IMR-90 (cell line): ENCODE data around the gene TTC39C. TPM values are rescaled to one million over a fixed set of nuclear protein-coding genes. Genes with fewer than 3 reads are reported as not detected.

ENCODE experiments used
- ATAC-seq: fragments of 200-7000 bp; cut with Tn5 transposase; 2 replicates; pipeline ENCODE4 v1.9.1; 2020; ENCODE audit warnings: low read depth, mild to moderate bottlenecking, moderate library complexity
- BruUV-seq: library from RNA; stranded (reverse); fragments of 400-500 nt; replicated peaks from 2 replicates; lab custom pipeline; 2021; lab: Mats Ljungman, UMichigan
- CTCF ChIA-PET: fragments of 300-600 bp; formaldehyde crosslinking; extraction: SDS; loops from one replicate; lab custom pipeline; 2021; ENCODE audit warnings: antibody characterized with exemption; lab: Yijun Ruan, JAX
- POLR2A ChIA-PET: fragments of 300-600 bp; sonication (Branson Sonifier 250); formaldehyde crosslinking; loops from one replicate; lab custom pipeline; 2022; ENCODE audit warnings: antibody characterized with exemption; ENCODE audit not compliant: unreplicated experiment; lab: Charles Lee
- DNase-seq: peaks from one replicate; pipeline ENCODE4 v3.0.0; 2013
- H2AFZ ChIP-seq: replicated peaks from 2 replicates; pipeline ENCODE3; 2013; ENCODE audit warnings: low read length, mild to moderate bottlenecking; ENCODE audit not compliant: poor library complexity
- H2AK5ac ChIP-seq: 2 replicates; pipeline ENCODE4 v1.6.1; 2013; ENCODE audit warnings: low read depth, low read length, inconsistent platforms
- H2AK9ac ChIP-seq: replicated peaks from 2 replicates; pipeline ENCODE3; 2013; ENCODE audit warnings: mild to moderate bottlenecking, low read depth, low read length, moderate library complexity; ENCODE audit not compliant: poor library complexity
- H2BK120ac ChIP-seq: 2 replicates; pipeline ENCODE4 v1.6.1; 2013; ENCODE audit warnings: low read depth, low read length, inconsistent platforms
- H2BK15ac ChIP-seq: 3 replicates; pipeline ENCODE4 v1.6.1; 2013; ENCODE audit warnings: low read depth, low read length, inconsistent platforms
- H2BK20ac ChIP-seq: 2 replicates; pipeline ENCODE4 v1.6.1; 2013; ENCODE audit warnings: low read depth, mild to moderate bottlenecking, inconsistent platforms, low read length, moderate library complexity
- H2BK5ac ChIP-seq: 2 replicates; pipeline ENCODE4 v1.6.1; 2013; ENCODE audit warnings: mild to moderate bottlenecking, low read depth, low read length, inconsistent platforms; ENCODE audit not compliant: poor library complexity, severe bottlenecking
- H3K14ac ChIP-seq: replicated peaks from 2 replicates; pipeline ENCODE4 v1.6.1; 2013; ENCODE audit warnings: low read depth, low read length, inconsistent platforms
- H3K18ac ChIP-seq: 2 replicates; pipeline ENCODE4 v1.6.1; 2013; ENCODE audit warnings: low read depth, low read length, control low read depth
- H3K23ac ChIP-seq: 2 replicates; pipeline ENCODE4 v1.6.1; 2013; ENCODE audit warnings: low read depth, low read length, inconsistent platforms
- H3K27ac ChIP-seq: 2 replicates; pipeline ENCODE4 v1.5.1; 2013; ENCODE audit warnings: mild to moderate bottlenecking, control low read depth, low read length; ENCODE audit not compliant: insufficient read depth
- H3K27me3 ChIP-seq: 2 replicates; pipeline ENCODE4 v1.6.1; 2013; ENCODE audit warnings: low read length; ENCODE audit not compliant: control insufficient read depth, insufficient read depth
- H3K36me3 ChIP-seq: 2 replicates; pipeline ENCODE4 v1.6.1; 2013; ENCODE audit warnings: low read length, mixed read lengths; ENCODE audit not compliant: control insufficient read depth, insufficient read depth
- H3K4ac ChIP-seq: 2 replicates; pipeline ENCODE4 v1.6.1; 2013; ENCODE audit warnings: low read depth, low read length, inconsistent platforms
- H3K4me1 ChIP-seq: 2 replicates; pipeline ENCODE4 v1.6.1; 2013; ENCODE audit warnings: low read length, mixed read lengths; ENCODE audit not compliant: control insufficient read depth, insufficient read depth
- H3K4me2 ChIP-seq: 2 replicates; pipeline ENCODE4 v1.6.1; 2013; ENCODE audit warnings: low read depth, mild to moderate bottlenecking, control low read depth, low read length, moderate library complexity
- H3K4me3 ChIP-seq: 2 replicates; pipeline ENCODE4 v1.5.1; 2013; ENCODE audit warnings: low read depth, mild to moderate bottlenecking, control low read depth, low read length, moderate library complexity; ENCODE audit not compliant: insufficient read depth
- H3K56ac ChIP-seq: 2 replicates; pipeline ENCODE4 v1.6.1; 2013; ENCODE audit warnings: low read length, inconsistent platforms; ENCODE audit not compliant: insufficient read depth; ENCODE audit errors: extremely low read depth
- H3K79me1 ChIP-seq, 2 experiments: 2 replicates each; pipeline ENCODE4 v1.6.1; 2013; ENCODE audit warnings: low read length in 2 of 2, inconsistent platforms in 1 of 2, low read depth in 1 of 2
- H3K9ac ChIP-seq: 2 replicates; pipeline ENCODE4 v1.6.1; 2013; ENCODE audit warnings: low read depth, low read length, control low read depth
- H3K9me1 ChIP-seq: 2 replicates; pipeline ENCODE4 v1.6.1; 2013; ENCODE audit warnings: low read length, inconsistent platforms; ENCODE audit not compliant: insufficient read depth
- H3K9me3 ChIP-seq: 2 replicates; pipeline ENCODE4 v1.6.1; 2013; ENCODE audit warnings: low read length; ENCODE audit not compliant: control insufficient read depth, insufficient read depth
- H4K20me1 ChIP-seq: 2 replicates; pipeline ENCODE4 v1.6.1; 2013; ENCODE audit warnings: low read length, inconsistent platforms; ENCODE audit not compliant: insufficient read depth
- H4K5ac ChIP-seq: 2 replicates; pipeline ENCODE4 v1.6.1; 2013; ENCODE audit warnings: mild to moderate bottlenecking, low read depth, low read length, control low read depth
- H4K8ac ChIP-seq, 2 experiments: 2 replicates each; pipeline ENCODE4 v1.6.1; 2013; ENCODE audit warnings: low read depth in 2 of 2, low read length in 2 of 2, control low read depth in 1 of 2, inconsistent platforms in 1 of 2
- H4K91ac ChIP-seq: 2 replicates; pipeline ENCODE4 v1.6.1; 2013; ENCODE audit warnings: low read depth, low read length, inconsistent platforms; ENCODE audit not compliant: insufficient read depth
- BHLHE40 ChIP-seq: fragments of 150-350 bp; IDR thresholded peaks from 2 replicates; pipeline ENCODE4 v1.6.1; 2016; ENCODE audit warnings: mild to moderate bottlenecking, low read depth, low read length
- CEBPB ChIP-seq: IDR thresholded peaks from 2 replicates; pipeline ENCODE4 v1.6.1; 2012; ENCODE audit warnings: low read depth, low read length, improper control_type of control experiment
- CHD1 ChIP-seq: IDR thresholded peaks from 2 replicates; pipeline ENCODE4 v1.6.1; 2012; ENCODE audit warnings: low read depth, low read length, improper control_type of control experiment
- FOS ChIP-seq: fragments of 150-350 bp; IDR thresholded peaks from 2 replicates; pipeline ENCODE4 v1.6.1; 2016; ENCODE audit warnings: low read depth, low read length
- MAFK ChIP-seq: IDR thresholded peaks from 2 replicates; pipeline ENCODE4 v1.6.1; 2012; ENCODE audit warnings: low read depth, low read length, improper control_type of control experiment
- MAZ ChIP-seq: IDR thresholded peaks from 2 replicates; pipeline ENCODE4 v1.6.1; 2012; ENCODE audit warnings: low read depth, mild to moderate bottlenecking, low read length, improper control_type of control experiment, moderate library complexity, borderline replicate concordance
- MXI1 ChIP-seq: IDR thresholded peaks from 2 replicates; pipeline ENCODE4 v1.6.1; 2012; ENCODE audit warnings: low read depth, mild to moderate bottlenecking, low read length, moderate library complexity, borderline replicate concordance
- NFE2L2 ChIP-seq: fragments of 150-350 bp; IDR thresholded peaks from 2 replicates; pipeline ENCODE4 v1.6.1; 2016; ENCODE audit warnings: low read depth, mild to moderate bottlenecking, low read length
- POLR2A ChIP-seq: IDR thresholded peaks from 2 replicates; pipeline ENCODE4 v1.6.1; 2012; ENCODE audit warnings: mild to moderate bottlenecking, low read depth, low read length
- RAD21 ChIP-seq: IDR thresholded peaks from 2 replicates; pipeline ENCODE4 v1.6.1; 2012; ENCODE audit warnings: low read length, improper control_type of control experiment
- RCOR1 ChIP-seq: IDR thresholded peaks from 2 replicates; pipeline ENCODE4 v1.6.1; 2012; ENCODE audit warnings: mild to moderate bottlenecking, low read length, improper control_type of control experiment; ENCODE audit not compliant: insufficient replicate concordance
- RFX5 ChIP-seq: IDR thresholded peaks from 2 replicates; pipeline ENCODE4 v1.8.0; 2012; ENCODE audit warnings: low read depth, mild to moderate bottlenecking, low read length, moderate library complexity
- SMC3 ChIP-seq: fragments of 150-350 bp; IDR thresholded peaks from 2 replicates; pipeline ENCODE4 v1.6.1; 2016; ENCODE audit warnings: low read depth, mild to moderate bottlenecking, antibody characterized with exemption, low read length, moderate library complexity
- WGBS, 2 experiments: methylation state at CpG; one replicate each; pipeline versions ENCODE4 v1.1.5 to v1.1.7; 2013; ENCODE audit warnings: missing lambda C conversion rate in 2 of 2; ENCODE audit not compliant: insufficient read length in 1 of 2; ENCODE audit errors: extremely low coverage in 2 of 2; 5-methylcytosine and 5-hydroxymethylcytosine counted together
- dilution Hi-C: fragments of 300-500 bp; cut with HindIII; formaldehyde crosslinking; loops from one replicate; pipeline ENCODE4 v1.14.3; 2018; ENCODE audit warnings: low sequenced_read_pairs; ENCODE audit not compliant: unreplicated experiment
- in situ Hi-C: fragments of 300-500 bp; cut with MboI; formaldehyde crosslinking; loops from 3 replicates; pipeline ENCODE4 v1.14.3; 2019; ENCODE audit warnings: low sequenced_read_pairs, inconsistent platforms, mixed read lengths
- intact Hi-C: fragments of 100-400 bp; cut with micrococcal nuclease; formaldehyde crosslinking; loops from 2 replicates; pipeline ENCODE4 v1.10.0; 2022
- polyA plus RNA-seq, 3 experiments: library from polyadenylated mRNA; depleted of rRNA; stranded (reverse); fragments of >200 nt; gene quantifications; 2 replicates each; pipeline ENCODE4 v1.2.3, GENCODE V29; 2012; ENCODE audit warnings: low replicate concordance in 1 of 3
- total RNA-seq: library from RNA; depleted of rRNA; stranded (reverse); fragments of >200 nt; gene quantifications from 2 replicates; pipeline ENCODE4 v1.2.3, GENCODE V29; 2012
- TF ChIP-seq, protein P1 (sequence below): fragments of 150-350 bp; IDR thresholded peaks from 2 replicates; pipeline ENCODE4 v1.6.1; 2017; ENCODE audit warnings: mild to moderate bottlenecking, antibody characterized with exemption, low read length, low read depth
- TF ChIP-seq, protein P2 (sequence below): fragments of 150-350 bp; IDR thresholded peaks from 2 replicates; pipeline ENCODE4 v1.6.1; 2016; ENCODE audit warnings: low read depth, mild to moderate bottlenecking, low read length, moderate library complexity, borderline replicate concordance
- TF ChIP-seq, protein P3 (sequence below): conservative IDR thresholded peaks from 2 replicates; pipeline ENCODE4 v1.5.1; 2012; ENCODE audit warnings: mild to moderate bottlenecking, low read depth, low read length, improper control_type of control experiment

TTC39C gene
- total and polyA plus RNA-seq, 2 of the 4 experiments (the other 2 are of a cell fraction): 8.0 to 20.8 TPM

DNA sequence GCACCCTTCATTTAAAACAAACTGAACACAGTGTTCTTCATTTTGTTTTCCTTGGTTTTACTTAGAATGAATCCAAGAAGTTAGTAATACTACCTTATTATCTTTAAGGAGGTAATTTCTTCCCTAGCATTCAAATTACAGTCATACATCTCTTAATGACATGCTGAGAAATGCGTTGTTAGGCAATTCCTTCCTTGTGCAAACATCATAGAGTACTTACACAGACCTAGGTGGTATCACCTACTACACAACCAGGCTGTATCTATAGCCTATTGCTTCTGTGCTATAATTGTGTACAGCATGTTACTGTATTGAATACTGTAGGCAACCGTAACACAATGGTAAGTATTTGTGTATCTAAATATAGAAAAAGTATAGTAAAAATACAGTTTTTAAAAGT lies 115.9 kb downstream of the TTC39C start:
- Histone ChIP-seq H4K5ac (no peak overlapping the region), H3K4me3 (no peak overlapping the region), H4K20me1 (no peaks in the 10 kb centered on the region), H3K18ac (no peak overlapping the region), H4K91ac (no peak overlapping the region), H3K27ac (no peak overlapping the region), H3K4me2 (no peak overlapping the region), H2AFZ (no peak overlapping the region), H3K79me1 (no peaks in the 10 kb centered on the region), H3K9me3 (no peaks in the 10 kb centered on the region), H2BK5ac (no peak overlapping the region), H3K36me3 (peaks cover 23% of the 10 kb centered on the region), H4K8ac (no peak overlapping the region), H2BK15ac (no peak overlapping the region), H3K14ac (no peak overlapping the region), H3K4me1 (peaks cover 3% of the 10 kb centered on the region), H3K27me3 (no peaks in the 10 kb centered on the region), H3K23ac (no peak overlapping the region), H2BK20ac (no peak overlapping the region), H2BK120ac (no peak overlapping the region), H3K9me1 (peaks cover 3% of the 10 kb centered on the region; the same call in 1 of the 2 replicates), H2AK5ac (no peak overlapping the region), H3K56ac (no peak overlapping the region), H3K4ac (no peak overlapping the region), H3K9ac (no peak overlapping the region), H2AK9ac (no peak overlapping the region)
- no peak for TF ChIP-seq SMC3
- TF ChIP-seq CHD1: no peak
- TF ChIP-seq, protein P1, sequence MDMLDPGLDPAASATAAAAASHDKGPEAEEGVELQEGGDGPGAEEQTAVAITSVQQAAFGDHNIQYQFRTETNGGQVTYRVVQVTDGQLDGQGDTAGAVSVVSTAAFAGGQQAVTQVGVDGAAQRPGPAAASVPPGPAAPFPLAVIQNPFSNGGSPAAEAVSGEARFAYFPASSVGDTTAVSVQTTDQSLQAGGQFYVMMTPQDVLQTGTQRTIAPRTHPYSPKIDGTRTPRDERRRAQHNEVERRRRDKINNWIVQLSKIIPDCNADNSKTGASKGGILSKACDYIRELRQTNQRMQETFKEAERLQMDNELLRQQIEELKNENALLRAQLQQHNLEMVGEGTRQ: no peak
- no peak for TF ChIP-seq CEBPB
- no peak for TF ChIP-seq FOS
- TF ChIP-seq, protein P2, sequence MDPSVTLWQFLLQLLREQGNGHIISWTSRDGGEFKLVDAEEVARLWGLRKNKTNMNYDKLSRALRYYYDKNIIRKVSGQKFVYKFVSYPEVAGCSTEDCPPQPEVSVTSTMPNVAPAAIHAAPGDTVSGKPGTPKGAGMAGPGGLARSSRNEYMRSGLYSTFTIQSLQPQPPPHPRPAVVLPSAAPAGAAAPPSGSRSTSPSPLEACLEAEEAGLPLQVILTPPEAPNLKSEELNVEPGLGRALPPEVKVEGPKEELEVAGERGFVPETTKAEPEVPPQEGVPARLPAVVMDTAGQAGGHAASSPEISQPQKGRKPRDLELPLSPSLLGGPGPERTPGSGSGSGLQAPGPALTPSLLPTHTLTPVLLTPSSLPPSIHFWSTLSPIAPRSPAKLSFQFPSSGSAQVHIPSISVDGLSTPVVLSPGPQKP: no peak
- no peak for TF ChIP-seq MAZ
- TF ChIP-seq RFX5: no peak
- TF ChIP-seq MAFK: no peak
- TF ChIP-seq POLR2A: no peak
- no peak for TF ChIP-seq RCOR1
- TF ChIP-seq BHLHE40: no peak
- no peak for TF ChIP-seq MXI1
- TF ChIP-seq, protein P3, sequence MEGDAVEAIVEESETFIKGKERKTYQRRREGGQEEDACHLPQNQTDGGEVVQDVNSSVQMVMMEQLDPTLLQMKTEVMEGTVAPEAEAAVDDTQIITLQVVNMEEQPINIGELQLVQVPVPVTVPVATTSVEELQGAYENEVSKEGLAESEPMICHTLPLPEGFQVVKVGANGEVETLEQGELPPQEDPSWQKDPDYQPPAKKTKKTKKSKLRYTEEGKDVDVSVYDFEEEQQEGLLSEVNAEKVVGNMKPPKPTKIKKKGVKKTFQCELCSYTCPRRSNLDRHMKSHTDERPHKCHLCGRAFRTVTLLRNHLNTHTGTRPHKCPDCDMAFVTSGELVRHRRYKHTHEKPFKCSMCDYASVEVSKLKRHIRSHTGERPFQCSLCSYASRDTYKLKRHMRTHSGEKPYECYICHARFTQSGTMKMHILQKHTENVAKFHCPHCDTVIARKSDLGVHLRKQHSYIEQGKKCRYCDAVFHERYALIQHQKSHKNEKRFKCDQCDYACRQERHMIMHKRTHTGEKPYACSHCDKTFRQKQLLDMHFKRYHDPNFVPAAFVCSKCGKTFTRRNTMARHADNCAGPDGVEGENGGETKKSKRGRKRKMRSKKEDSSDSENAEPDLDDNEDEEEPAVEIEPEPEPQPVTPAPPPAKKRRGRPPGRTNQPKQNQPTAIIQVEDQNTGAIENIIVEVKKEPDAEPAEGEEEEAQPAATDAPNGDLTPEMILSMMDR: no peak
- no peak for TF ChIP-seq NFE2L2
- TF ChIP-seq RAD21: no peak
- in situ Hi-C loops: no loop called here
- ATAC-seq (no peak), DNase-seq (no peak)
- no CpG with 5 or more reads among the region's 2 CpGs for WGBS, 2 experiments
- CTCF ChIA-PET: no interaction called here
- intact Hi-C loops: no loop called here
- dilution Hi-C loops: no loop called here
- no TSS peak for BruUV-seq
- POLR2A ChIA-PET: no interaction called here
